ENCODE results near the gene NHLH2. TPM values are rescaled to one million over a fixed set of nuclear protein-coding genes. Genes with fewer than 3 reads are reported as not detected.

Gene NHLH2
- total and polyA plus RNA-seq, 10 of the 15 experiments (the other 5 are each of a cell fraction or from before 2014, with no cell fraction given): 0.01 to 0.08 (median 0.05) TPM; not detected in 6

GRCh38 chr1:115854005-115854404, 13.1 kb upstream of the NHLH2 start:
- Histone ChIP-seq H3K9ac (ENCODE audit: control insufficient read depth, insufficient read depth, low read length) (no peak overlapping the region), H2AFZ (ENCODE audit: control insufficient read depth, low read depth, low read length) (no peak overlapping the region), H3K79me2 (ENCODE audit: control insufficient read depth, insufficient read depth, low read length) (no peaks in the 10 kb centered on the region), H3K36me3 (ENCODE audit: control insufficient read depth in 2 of 2, insufficient read depth in 2 of 2, low read length in 1 of 2) (no peaks in the 10 kb centered on the region), H3K9me3 (replicated peaks; ENCODE audit: control insufficient read depth, insufficient read depth, low read length) (no peaks in the 10 kb centered on the region), H3K4me1 (ENCODE audit: control insufficient read depth, insufficient read depth, low read length) (no peaks in the 10 kb centered on the region), H3K4me3 (no peak overlapping the region), H3K27ac (ENCODE audit: control insufficient read depth, insufficient read depth) (no peak overlapping the region), H3K4me2 (ENCODE audit: control insufficient read depth, insufficient read depth) (no peak overlapping the region), H3K27me3 (replicated peaks in 1 of 2; ENCODE audit: control insufficient read depth in 2 of 2, insufficient read depth in 2 of 2, low read length in 1 of 2) (no peaks in the 10 kb centered on the region; a peak in 1 of 4 replicates), H4K20me1 (ENCODE audit: control insufficient read depth, insufficient read depth) (no peaks in the 10 kb centered on the region)
- DNase-seq (ENCODE audit: low read depth, low spot score) (no peak), FAIRE-seq (no peak), ATAC-seq (no peak)
- CTCF ChIA-PET: no interaction called here
- in situ Hi-C loops (cut with MboI) (no loop called here), intact Hi-C loops (cut with micrococcal nuclease; ENCODE audit: unreplicated experiment) (no loop called here)
- RAD21 ChIA-PET (ENCODE audit: unreplicated experiment): no interaction called here
- WGBS (ENCODE audit: insufficient coverage, insufficient replicate concordance, low lambda C conversion rate, missing lambda C conversion rate): 3% methylated on average over 2 of the region's 2 CpGs
- TF ChIP-seq ELK1 (IDR thresholded peaks at IDR 0.05; ENCODE audit: low read depth, low read length) (no peak), SPI1 (IDR thresholded peaks at IDR 0.05; ENCODE audit: borderline replicate concordance, insufficient read depth, low read depth, low read length) (peak; percentile 21; the same call in 1 of the 2 replicates), IKZF2 (IDR thresholded peaks at IDR 0.05) (no peak), SKIL (IDR thresholded peaks at IDR 0.05; ENCODE audit: low read depth, poor library complexity, severe bottlenecking) (no peak)
- TF ChIP-seq, protein P1, sequence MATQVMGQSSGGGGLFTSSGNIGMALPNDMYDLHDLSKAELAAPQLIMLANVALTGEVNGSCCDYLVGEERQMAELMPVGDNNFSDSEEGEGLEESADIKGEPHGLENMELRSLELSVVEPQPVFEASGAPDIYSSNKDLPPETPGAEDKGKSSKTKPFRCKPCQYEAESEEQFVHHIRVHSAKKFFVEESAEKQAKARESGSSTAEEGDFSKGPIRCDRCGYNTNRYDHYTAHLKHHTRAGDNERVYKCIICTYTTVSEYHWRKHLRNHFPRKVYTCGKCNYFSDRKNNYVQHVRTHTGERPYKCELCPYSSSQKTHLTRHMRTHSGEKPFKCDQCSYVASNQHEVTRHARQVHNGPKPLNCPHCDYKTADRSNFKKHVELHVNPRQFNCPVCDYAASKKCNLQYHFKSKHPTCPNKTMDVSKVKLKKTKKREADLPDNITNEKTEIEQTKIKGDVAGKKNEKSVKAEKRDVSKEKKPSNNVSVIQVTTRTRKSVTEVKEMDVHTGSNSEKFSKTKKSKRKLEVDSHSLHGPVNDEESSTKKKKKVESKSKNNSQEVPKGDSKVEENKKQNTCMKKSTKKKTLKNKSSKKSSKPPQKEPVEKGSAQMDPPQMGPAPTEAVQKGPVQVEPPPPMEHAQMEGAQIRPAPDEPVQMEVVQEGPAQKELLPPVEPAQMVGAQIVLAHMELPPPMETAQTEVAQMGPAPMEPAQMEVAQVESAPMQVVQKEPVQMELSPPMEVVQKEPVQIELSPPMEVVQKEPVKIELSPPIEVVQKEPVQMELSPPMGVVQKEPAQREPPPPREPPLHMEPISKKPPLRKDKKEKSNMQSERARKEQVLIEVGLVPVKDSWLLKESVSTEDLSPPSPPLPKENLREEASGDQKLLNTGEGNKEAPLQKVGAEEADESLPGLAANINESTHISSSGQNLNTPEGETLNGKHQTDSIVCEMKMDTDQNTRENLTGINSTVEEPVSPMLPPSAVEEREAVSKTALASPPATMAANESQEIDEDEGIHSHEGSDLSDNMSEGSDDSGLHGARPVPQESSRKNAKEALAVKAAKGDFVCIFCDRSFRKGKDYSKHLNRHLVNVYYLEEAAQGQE (IDR thresholded peaks at IDR 0.05; ENCODE audit: low read depth, low read length): no peak
- POLR2A ChIA-PET: no interaction called here
- SMC1A ChIA-PET (ENCODE audit: uncharacterized antibody, unreplicated experiment): no interaction called here
- BruUV-seq (replicated peaks): no TSS peak

Data from GM12878 (cell line).